Kidney (tissue), 14 donors: ENCODE measurements around the gene STOX1. TPM values are rescaled to one million over a fixed set of nuclear protein-coding genes. Genes with fewer than 3 reads are reported as not detected.

Experiments used
- DNase-seq, 5 donors: peaks; one replicate each; pipeline ENCODE4 v3.0.0-alpha.2; 2013 to 2020
- FAIRE-seq: peaks from 2 replicates; lab custom pipeline; 2012; peaks lifted over from hg19 to GRCh38; lab: Jason Lieb, UNC
- H3K27ac ChIP-seq, 2 donors: one replicate each; pipeline ENCODE4 v1.7.0; 2013; ENCODE audit warnings: low read depth in 2 of 2, low read length in 2 of 2, inconsistent platforms in 1 of 2
- H3K27me3 ChIP-seq: one replicate; pipeline ENCODE4 v1.7.1; 2013; ENCODE audit warnings: low read length, inconsistent platforms; ENCODE audit not compliant: control insufficient read depth, insufficient read depth
- H3K36me3 ChIP-seq, 3 donors: one replicate each; pipeline versions ENCODE4 v1.7.0 to v1.7.1; 2013; ENCODE audit warnings: low read length in 3 of 3, control low read depth in 1 of 3, inconsistent platforms in 1 of 3; ENCODE audit not compliant: insufficient read depth in 3 of 3, control insufficient read depth in 2 of 3
- H3K4me1 ChIP-seq, 3 donors: one replicate each; pipeline versions ENCODE4 v1.7.0 to v1.7.1; 2013; ENCODE audit warnings: low read length in 3 of 3, inconsistent platforms in 1 of 3, low read depth in 1 of 3; ENCODE audit not compliant: control insufficient read depth in 2 of 3, insufficient read depth in 2 of 3
- H3K4me3 ChIP-seq, 3 donors: one replicate each; pipeline versions ENCODE4 v1.7.0 to v1.8.1; 2013; ENCODE audit warnings: low read length in 3 of 3, control low read depth in 1 of 3, inconsistent platforms in 1 of 3
- H3K9ac ChIP-seq, 3 donors: one replicate each; pipeline versions ENCODE4 v1.7.0 to v1.7.1; 2013; ENCODE audit warnings: low read length in 3 of 3, control low read depth in 1 of 3, inconsistent platforms in 1 of 3
- H3K9me3 ChIP-seq, 3 donors: one replicate each; pipeline versions ENCODE4 v1.7.0 to v1.7.1; 2013; ENCODE audit warnings: low read length in 3 of 3, control low read depth in 1 of 3, inconsistent platforms in 1 of 3; ENCODE audit not compliant: control insufficient read depth in 2 of 3, insufficient read depth in 1 of 3
- CTCF ChIP-seq: IDR thresholded peaks from 3 replicates; pipeline ENCODE4 v1.5.1; 2012; ENCODE audit warnings: mild to moderate bottlenecking, moderate library complexity, borderline replicate concordance; ENCODE audit not compliant: insufficient read depth; ENCODE audit errors: extremely low read depth
- intact Hi-C: fragments of 100-400 bp; cut with DNase I; formaldehyde crosslinking; loops from one replicate; pipeline ENCODE4 v1.11.1; 2022
- polyA plus RNA-seq: library from polyadenylated mRNA; stranded (reverse); fragments of 350-450 nt; fragmentation: Illumina TruSeq; extraction: RNeasy Lipid Tissue Mini Kit (QIAGEN cat#74804); gene quantifications from one replicate; pipeline ENCODE4 v1.2.3, GENCODE V29; 2014; ENCODE audit warnings: low read depth, low replicate concordance; ENCODE audit not compliant: insufficient read depth
- total RNA-seq: library from RNA; stranded (reverse); fragmentation: NEBNext Ultra II Directional; extraction: Animal tissue kit (Norgen Biotek cat#: 25700); gene quantifications from one replicate; pipeline ENCODE4 v1.2.1, GENCODE V29; 2021
- donor health status: control.
- donor health status: control.
- donor health status: control.
- donor health status: control.
- donor health status: control.
- donor health status: DM: yes; HTN: yes; CAD: no.
- donor health status: Normal renal cell carcinoma (clear cell type).

The STOX1 gene
- total and polyA plus RNA-seq, 2 donors from 2014 or later, result 1.5 TPM

GRCh38 chr10:68784476-68784875 is 42.9 kb upstream of the STOX1 start:
- Histone ChIP-seq H3K4me1 (no peaks in the 10 kb centered on the region), H3K36me3 (peaks cover 7 to 55% (median 16%) of the 10 kb centered on the region in 3 donors), H3K27me3 (no peaks in the 10 kb centered on the region), H3K9ac (no peak overlapping the region), H3K9me3 (no peaks in the 10 kb centered on the region), H3K4me3 (no peak overlapping the region), H3K27ac (no peak overlapping the region)
- DNase-seq, result no peak
- no peak for TF ChIP-seq CTCF
- no peak for FAIRE-seq
- intact Hi-C loops, result no loop called here

GRCh38 chr10:68787813-68788212 is 39.5 kb upstream of the STOX1 start:
- no peak for TF ChIP-seq CTCF
- H3K27me3 ChIP-seq, result no peaks in the 10 kb centered on the region
- H3K9me3 ChIP-seq, result no peaks in the 10 kb centered on the region
- DNase-seq, result no peak
- no peak overlapping the region for H3K4me3 ChIP-seq
- peaks cover 3 to 48% (median 16%) of the 10 kb centered on the region in 3 donors for H3K36me3 ChIP-seq
- intact Hi-C loops, result no loop called here
- H3K4me1 ChIP-seq, result no peaks in the 10 kb centered on the region
- no peak overlapping the region for H3K27ac ChIP-seq
- no peak for FAIRE-seq
- H3K9ac ChIP-seq, result no peak overlapping the region

GRCh38 chr10:68790476-68790875 is 36.9 kb upstream of the STOX1 start:
- H3K36me3 ChIP-seq, result peaks cover 5 to 44% (median 14%) of the 10 kb centered on the region in 3 donors
- FAIRE-seq (no peak), DNase-seq (no peak)
- no peaks in the 10 kb centered on the region for H3K4me1 ChIP-seq
- H3K9ac ChIP-seq, result no peak overlapping the region
- H3K27ac ChIP-seq, result no peak overlapping the region
- intact Hi-C loops, result no loop called here
- no peaks in the 10 kb centered on the region for H3K27me3 ChIP-seq
- TF ChIP-seq CTCF, result no peak
- H3K9me3 ChIP-seq, result no peaks in the 10 kb centered on the region
- H3K4me3 ChIP-seq, result no peak overlapping the region

DNA sequence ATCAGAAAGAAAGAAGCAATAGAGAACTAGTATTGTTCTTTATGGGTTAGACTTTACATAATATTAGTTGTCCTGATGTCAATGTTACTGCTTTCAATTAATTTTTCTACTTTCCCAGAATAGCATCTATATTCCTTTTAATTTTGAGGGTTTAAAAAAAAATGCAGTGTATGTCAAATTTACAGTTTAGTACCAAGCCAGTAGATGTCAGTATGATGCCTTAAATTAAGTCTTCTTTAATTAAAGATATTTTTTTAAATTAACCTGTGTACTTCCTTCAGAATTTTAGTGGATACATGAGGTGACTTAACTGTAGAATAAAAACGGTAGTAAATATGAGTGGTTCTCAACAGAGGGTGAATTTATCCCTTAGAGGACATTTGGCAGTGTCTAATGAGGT is 35.2 kb upstream of the STOX1 start:
- Histone ChIP-seq H3K4me1 (no peaks in the 10 kb centered on the region), H3K9me3 (no peaks in the 10 kb centered on the region), H3K27ac (no peak overlapping the region), H3K36me3 (peaks cover 5 to 36% (median 6%) of the 10 kb centered on the region in 3 donors), H3K27me3 (no peaks in the 10 kb centered on the region), H3K4me3 (no peak overlapping the region), H3K9ac (no peak overlapping the region)
- intact Hi-C loops, result no loop called here
- no peak for FAIRE-seq
- TF ChIP-seq CTCF, result no peak
- DNase-seq, result peak in 1 of 5 donors; percentile 11
